Stimulated activated CD4-positive, alpha-beta T cell treated with anti-CD3 and anti-CD28 coated beads, Interleukin-1b, Interleukin-23, amount 100 ng/mL, for 24 hours (primary cell): ENCODE measurements around the gene DPP7.
A peak's percentile ranks its signal among the peaks of the same experiment; 100 is the strongest.
"Not testable (repeated sequence)": the region's sequence is repeated elsewhere in the genome, so short reads cannot be mapped to it uniquely, and the experiment has no call there.

Experiments
- DNase-seq, 4 experiments: peaks; one replicate each; pipeline ENCODE4 v3.0.0-alpha.2; 2020; ENCODE audit warnings: low read depth in 4 of 4, low spot score in 1 of 4

The DPP7 gene

GRCh38 chr9:137075275-137075775, 39.2 kb downstream of the DPP7 start:
- DNase-seq, result no peak

- no peak for DNase-seq
These were observed 39.8 kb downstream of the DPP7 start for GRCh38 chr9:137074657-137075274.

DNA sequence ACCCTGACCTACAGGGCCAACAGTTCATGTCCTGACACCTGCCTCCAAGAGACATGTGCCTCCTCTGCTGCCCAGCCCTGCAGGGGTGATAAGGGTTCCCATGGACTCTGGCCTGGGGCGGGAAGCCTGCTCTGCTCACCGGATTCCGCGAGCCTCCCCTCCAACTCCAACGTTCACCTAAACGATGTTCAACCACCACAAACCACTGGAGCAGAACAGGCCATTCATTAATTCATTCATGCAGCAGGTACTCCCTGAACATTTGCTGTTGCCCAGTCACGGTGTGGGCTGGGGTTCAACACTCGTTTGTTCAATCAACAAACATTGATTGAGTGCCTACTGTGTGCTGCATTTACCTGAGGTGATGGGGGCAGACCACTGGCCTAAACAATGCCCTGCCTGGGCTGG, 40.5 kb downstream of the DPP7 start:
- DNase-seq, result no peak

GRCh38 chr9:137071282-137071681, 43.3 kb downstream of the DPP7 start:
- DNase-seq, result no peak

DNA sequence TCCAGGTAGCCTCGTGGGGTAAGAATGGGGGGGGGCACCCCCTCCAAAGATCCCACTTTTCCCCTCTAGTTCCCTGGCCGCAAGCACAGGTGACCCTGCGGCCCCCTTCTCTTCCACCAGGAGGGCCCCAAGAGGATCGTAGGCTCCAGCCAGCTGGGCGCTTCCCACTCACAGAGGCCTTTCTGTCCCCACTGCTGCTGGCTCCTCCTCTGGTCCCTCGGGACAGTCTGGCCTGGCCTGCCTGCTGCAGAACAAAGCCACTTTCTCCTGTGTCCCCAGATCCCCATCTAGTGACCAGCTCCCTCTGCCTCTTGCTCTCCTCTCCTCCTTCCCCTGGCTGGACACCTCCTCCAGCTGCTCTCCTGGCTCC, 43.6 kb downstream of the DPP7 start:
- DNase-seq, result no peak

- DNase-seq, result peak in 3 of 4 experiments; percentile 55 to 82 (median 73)
These were observed 44.2 kb downstream of the DPP7 start, which contains the start of gene SAPCD2 for GRCh38 chr9:137070201-137070905. SAPCD2 (minus strand) TSS chr9:137070557; CDS start chr9:137070460, 97 bp downstream.

- no peak for DNase-seq
These were observed 44.9 kb downstream of the DPP7 start for GRCh38 chr9:137069508-137070091.

DNA sequence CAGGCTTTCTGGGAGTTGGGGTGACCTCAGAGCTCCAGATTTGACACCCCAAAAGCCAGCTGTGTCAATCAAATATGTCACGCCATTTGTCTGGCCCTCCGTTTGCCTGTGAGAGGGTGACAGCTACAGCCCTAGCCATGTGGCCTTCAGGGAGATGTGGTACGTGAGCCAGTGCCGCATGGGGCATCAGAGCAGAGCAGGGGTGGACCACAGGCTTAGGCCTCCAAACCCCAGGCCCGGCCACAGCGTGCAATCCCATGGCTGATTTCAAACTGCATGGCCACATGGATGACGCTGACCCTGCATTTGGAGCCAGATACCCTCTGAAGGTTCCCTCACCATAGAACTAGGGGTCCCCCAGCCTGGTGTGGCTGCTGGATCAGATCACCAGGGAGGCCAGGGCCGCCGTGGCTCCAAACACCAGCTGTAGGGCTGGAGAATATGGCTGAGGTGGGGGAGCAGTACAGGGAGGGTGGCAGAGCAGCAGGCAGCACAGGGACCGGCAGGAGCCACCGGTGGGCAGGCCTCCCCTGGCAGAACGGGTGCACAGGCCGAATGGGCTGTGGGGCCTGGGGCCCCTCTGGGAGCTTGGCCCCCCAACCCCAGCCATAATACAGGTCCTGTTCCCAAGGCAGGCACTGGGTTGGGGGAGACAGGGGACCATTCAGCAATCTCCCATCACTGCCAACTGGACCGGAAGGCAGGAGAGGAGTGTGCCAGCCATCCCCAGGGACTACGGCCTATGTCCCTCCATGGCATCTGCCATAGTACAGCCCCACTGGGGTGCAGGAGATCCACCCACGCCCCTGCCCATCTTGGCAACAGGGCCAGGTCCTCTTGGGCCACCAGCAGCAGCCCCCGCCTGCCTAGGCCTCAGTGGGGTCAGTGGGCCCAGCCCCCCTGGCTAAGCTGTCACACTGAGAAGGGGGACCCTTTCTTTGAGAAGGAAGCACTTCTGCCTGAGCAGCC, 45.7 kb downstream of the DPP7 start:
- DNase-seq, result no peak

GRCh38 chr9:137067860-137068538, 46.5 kb downstream of the DPP7 start:
- DNase-seq, result peak; percentile 67 to 79 (median 72)

DNA sequence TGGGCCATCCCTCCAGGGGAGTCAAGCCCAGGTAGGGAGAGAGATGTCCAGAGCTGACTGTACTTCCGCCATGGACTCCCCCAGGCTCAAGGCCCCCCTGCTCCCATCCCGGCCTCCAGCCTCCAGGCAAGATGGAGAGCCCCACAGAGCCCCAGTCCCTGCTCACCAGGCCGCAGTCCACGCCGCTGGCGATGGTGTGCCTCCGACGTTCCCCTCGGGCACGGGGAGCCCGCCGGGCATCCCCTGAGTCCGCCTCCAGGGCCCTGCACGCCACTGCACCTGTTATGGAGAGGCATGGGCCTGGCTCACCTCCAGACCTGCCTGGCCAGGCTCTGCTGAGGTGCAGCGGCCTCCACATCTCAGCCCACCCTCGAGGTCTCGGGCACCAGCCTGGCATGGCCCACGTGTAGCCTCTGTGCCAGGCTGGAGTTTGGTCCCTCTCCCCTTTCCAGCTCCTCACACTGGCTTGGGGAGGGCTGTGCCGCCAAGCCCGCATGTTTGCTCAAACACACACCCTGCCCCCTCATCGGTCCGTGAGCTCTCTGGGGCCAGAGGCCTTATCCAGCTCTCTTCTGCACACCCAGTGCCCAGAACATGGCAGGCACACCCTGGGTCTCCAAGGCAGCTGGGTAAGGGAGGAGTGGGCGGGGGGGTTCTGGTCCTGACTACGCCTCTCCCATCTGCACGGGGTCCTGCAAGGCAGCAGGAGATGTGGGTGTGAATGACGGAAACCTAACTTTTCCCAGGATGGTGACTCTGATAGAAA, 48.3 kb downstream of the DPP7 start:
- no peak for DNase-seq

GRCh38 chr9:137065336-137065967, 49.1 kb downstream of the DPP7 start:
- DNase-seq, result no peak

DNA sequence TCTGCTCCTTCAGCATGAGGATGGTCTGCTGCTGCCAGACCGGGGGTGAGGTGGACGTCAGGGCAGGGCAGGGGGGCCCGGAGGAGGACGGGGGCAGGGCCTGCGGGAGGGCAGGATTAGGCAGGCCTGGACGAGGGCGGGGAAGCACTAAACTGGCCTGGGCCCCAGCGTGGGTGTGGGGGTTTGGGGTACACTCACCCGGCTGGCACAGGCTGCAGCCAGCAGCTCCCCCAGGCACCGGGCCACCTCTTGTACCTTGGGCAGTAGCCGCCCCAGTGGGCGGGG, 49.7 kb downstream of the DPP7 start:
- no peak for DNase-seq

DNA sequence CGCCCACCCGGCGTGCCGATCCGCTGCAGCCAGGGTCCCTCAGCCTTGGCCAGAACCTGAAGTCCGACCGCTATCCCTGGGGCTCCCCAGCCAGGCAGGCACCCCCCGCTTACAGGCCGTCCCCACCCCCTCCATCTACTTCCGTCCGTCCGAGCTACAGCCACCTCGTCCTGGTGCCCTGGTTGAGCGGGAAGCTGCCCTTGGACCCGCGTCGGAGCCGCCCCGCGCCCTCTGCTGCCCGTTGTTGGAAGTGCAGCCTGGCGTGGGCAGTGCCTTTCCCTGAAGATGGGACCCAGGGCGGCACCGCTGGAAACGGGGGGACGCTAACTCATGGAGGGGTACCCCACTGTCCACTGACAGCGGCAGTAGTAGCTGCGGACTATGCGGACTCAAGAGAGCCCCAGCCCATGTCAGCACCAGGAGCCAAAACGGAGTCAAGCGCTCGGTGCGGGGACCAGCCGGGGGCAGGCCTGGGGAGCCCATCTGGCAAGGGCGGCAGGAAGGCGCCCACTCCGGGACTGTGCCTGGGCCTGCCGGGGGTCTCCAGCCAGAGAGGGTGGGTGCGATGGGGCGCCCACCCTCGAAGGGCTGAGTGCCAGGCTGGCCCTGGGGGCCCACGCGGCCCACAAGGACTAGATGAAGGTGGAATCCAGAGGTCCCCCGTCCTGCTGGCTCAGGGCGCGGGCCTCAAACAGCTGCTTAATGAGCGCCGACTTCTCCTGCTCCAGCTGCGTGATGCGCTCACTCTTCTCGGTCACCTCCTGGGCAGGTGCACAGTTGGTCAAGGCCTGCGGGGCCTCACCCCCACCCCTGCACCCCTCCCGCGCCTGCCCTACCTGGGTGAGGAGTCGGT, 50.3 kb downstream of the DPP7 start:
- DNase-seq, result peak in 2 of 4 experiments; percentile 43 to 59

- DNase-seq, result no peak
These were observed 51.1 kb downstream of the DPP7 start for GRCh38 chr9:137063311-137064026.

GRCh38 chr9:137062798-137063197, 51.7 kb downstream of the DPP7 start:
- not testable (repeated sequence) for DNase-seq

DNA sequence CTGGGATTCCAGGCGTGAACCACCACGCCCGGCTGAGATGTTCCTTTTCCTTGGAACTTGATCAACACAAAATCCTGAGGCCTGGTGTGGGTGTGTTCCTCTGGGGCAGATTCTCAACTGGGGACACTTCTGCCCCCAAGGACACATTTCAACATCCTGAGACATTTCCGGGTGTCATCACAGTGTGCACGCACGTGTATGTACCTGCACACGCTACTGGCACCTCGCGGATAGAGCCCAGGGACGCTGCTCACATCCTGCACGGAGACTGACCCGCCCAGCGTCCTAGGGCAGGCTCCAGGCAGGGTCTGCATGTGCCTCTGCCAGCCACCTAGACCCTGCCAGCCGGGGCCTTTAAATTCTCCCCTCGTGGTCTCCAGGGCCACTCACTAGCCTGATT, 52.1 kb downstream of the DPP7 start:
- DNase-seq, result no peak
